ENCODE measurements around the gene EGR4.

EGR4 gene

DNA sequence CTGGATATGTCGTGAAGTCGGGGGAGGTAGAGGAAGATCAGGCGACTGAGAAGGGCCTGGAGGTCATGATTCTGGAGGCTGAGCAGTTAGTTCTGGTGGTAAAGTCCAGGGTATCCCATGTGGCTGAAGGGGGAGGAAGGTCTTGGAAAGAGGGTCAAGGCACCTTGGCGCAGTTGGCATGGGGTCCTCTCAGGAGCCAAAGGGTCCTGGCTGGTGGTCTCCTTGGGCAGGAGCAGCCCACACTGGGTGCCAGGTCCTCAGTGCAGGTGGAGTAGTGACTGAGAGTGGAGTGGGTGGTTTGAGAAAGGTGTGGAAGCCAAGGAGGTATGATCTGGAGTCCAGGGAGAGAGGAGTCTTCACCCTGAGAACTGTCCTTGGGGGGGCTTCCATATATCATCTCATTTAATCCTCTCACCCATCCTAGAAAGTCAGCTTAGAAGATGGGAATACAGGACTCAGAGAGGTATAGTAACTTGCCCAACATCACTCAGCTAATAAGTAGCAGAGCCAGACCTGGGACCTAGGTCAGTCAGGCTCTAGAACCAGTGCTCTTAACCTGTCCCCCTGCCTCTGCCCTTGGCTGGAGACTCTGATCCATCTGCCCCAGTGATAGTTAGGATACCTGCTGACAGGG is 33.5 kb downstream of the EGR4 start:
- ATAC-seq = no peak; the same call in 2 of the 3 replicates

GRCh38 chr2:73259276-73259675 is 34.1 kb downstream of the EGR4 start:
- no peak for ATAC-seq
- TF ChIP-seq TCF4 (CRISPR knock-in tag; IDR thresholded peaks at IDR 0.05; ENCODE audit: borderline replicate concordance) (no peak), PPARA (CRISPR knock-in tag; IDR thresholded peaks at IDR 0.05; ENCODE audit: borderline replicate concordance) (no peak), BACH2 (CRISPR knock-in tag; IDR thresholded peaks at IDR 0.05; ENCODE audit: borderline replicate concordance) (no peak), GLIS3 (CRISPR knock-in tag; IDR thresholded peaks at IDR 0.05) (no peak), ZNF8 (CRISPR knock-in tag; IDR thresholded peaks at IDR 0.05) (no peak), ESRRG (CRISPR knock-in tag; IDR thresholded peaks at IDR 0.05) (no peak), ZC3H10 (CRISPR knock-in tag; IDR thresholded peaks at IDR 0.05) (no peak), CSDC2 (CRISPR knock-in tag; IDR thresholded peaks at IDR 0.05) (no peak), RARB (CRISPR knock-in tag; IDR thresholded peaks at IDR 0.05) (no peak), ZFP30 (CRISPR knock-in tag; IDR thresholded peaks at IDR 0.05) (no peak), TOX (CRISPR knock-in tag; IDR thresholded peaks at IDR 0.05; ENCODE audit: borderline replicate concordance) (no peak), ZNF70 (CRISPR knock-in tag; IDR thresholded peaks at IDR 0.05) (no peak)
- TF ChIP-seq, protein P1, sequence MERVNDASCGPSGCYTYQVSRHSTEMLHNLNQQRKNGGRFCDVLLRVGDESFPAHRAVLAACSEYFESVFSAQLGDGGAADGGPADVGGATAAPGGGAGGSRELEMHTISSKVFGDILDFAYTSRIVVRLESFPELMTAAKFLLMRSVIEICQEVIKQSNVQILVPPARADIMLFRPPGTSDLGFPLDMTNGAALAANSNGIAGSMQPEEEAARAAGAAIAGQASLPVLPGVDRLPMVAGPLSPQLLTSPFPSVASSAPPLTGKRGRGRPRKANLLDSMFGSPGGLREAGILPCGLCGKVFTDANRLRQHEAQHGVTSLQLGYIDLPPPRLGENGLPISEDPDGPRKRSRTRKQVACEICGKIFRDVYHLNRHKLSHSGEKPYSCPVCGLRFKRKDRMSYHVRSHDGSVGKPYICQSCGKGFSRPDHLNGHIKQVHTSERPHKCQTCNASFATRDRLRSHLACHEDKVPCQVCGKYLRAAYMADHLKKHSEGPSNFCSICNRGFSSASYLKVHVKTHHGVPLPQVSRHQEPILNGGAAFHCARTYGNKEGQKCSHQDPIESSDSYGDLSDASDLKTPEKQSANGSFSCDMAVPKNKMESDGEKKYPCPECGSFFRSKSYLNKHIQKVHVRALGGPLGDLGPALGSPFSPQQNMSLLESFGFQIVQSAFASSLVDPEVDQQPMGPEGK (CRISPR knock-in tag; IDR thresholded peaks at IDR 0.05; ENCODE audit: borderline replicate concordance) = no peak
- TF ChIP-seq, protein P2, sequence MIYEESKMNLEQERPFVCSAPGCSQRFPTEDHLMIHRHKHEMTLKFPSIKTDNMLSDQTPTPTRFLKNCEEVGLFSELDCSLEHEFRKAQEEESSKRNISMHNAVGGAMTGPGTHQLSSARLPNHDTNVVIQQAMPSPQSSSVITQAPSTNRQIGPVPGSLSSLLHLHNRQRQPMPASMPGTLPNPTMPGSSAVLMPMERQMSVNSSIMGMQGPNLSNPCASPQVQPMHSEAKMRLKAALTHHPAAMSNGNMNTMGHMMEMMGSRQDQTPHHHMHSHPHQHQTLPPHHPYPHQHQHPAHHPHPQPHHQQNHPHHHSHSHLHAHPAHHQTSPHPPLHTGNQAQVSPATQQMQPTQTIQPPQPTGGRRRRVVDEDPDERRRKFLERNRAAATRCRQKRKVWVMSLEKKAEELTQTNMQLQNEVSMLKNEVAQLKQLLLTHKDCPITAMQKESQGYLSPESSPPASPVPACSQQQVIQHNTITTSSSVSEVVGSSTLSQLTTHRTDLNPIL (CRISPR knock-in tag; IDR thresholded peaks at IDR 0.05; ENCODE audit: low read depth) = no peak
- TF ChIP-seq, protein P3, sequence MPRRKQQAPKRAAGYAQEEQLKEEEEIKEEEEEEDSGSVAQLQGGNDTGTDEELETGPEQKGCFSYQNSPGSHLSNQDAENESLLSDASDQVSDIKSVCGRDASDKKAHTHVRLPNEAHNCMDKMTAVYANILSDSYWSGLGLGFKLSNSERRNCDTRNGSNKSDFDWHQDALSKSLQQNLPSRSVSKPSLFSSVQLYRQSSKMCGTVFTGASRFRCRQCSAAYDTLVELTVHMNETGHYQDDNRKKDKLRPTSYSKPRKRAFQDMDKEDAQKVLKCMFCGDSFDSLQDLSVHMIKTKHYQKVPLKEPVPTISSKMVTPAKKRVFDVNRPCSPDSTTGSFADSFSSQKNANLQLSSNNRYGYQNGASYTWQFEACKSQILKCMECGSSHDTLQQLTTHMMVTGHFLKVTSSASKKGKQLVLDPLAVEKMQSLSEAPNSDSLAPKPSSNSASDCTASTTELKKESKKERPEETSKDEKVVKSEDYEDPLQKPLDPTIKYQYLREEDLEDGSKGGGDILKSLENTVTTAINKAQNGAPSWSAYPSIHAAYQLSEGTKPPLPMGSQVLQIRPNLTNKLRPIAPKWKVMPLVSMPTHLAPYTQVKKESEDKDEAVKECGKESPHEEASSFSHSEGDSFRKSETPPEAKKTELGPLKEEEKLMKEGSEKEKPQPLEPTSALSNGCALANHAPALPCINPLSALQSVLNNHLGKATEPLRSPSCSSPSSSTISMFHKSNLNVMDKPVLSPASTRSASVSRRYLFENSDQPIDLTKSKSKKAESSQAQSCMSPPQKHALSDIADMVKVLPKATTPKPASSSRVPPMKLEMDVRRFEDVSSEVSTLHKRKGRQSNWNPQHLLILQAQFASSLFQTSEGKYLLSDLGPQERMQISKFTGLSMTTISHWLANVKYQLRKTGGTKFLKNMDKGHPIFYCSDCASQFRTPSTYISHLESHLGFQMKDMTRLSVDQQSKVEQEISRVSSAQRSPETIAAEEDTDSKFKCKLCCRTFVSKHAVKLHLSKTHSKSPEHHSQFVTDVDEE (CRISPR knock-in tag; IDR thresholded peaks at IDR 0.05) = no peak
- TF ChIP-seq, protein P4, sequence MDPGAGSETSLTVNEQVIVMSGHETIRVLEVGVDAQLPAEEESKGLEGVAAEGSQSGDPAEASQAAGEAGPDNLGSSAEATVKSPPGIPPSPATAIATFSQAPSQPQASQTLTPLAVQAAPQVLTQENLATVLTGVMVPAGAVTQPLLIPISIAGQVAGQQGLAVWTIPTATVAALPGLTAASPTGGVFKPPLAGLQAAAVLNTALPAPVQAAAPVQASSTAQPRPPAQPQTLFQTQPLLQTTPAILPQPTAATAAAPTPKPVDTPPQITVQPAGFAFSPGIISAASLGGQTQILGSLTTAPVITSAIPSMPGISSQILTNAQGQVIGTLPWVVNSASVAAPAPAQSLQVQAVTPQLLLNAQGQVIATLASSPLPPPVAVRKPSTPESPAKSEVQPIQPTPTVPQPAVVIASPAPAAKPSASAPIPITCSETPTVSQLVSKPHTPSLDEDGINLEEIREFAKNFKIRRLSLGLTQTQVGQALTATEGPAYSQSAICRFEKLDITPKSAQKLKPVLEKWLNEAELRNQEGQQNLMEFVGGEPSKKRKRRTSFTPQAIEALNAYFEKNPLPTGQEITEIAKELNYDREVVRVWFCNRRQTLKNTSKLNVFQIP (CRISPR knock-in tag; IDR thresholded peaks at IDR 0.05; ENCODE audit: borderline replicate concordance, low read depth) = no peak

More for the DNA sequence above, 33.5 kb downstream of the EGR4 start:
- TF ChIP-seq, protein P4 (CRISPR knock-in tag; IDR thresholded peaks at IDR 0.05; ENCODE audit: borderline replicate concordance, low read depth) = no peak
- TF ChIP-seq GLIS3 (CRISPR knock-in tag; IDR thresholded peaks at IDR 0.05) (no peak), OSR1 (CRISPR knock-in tag; IDR thresholded peaks at IDR 0.05) (no peak), BACH2 (CRISPR knock-in tag; IDR thresholded peaks at IDR 0.05; ENCODE audit: borderline replicate concordance) (no peak), ZNF70 (CRISPR knock-in tag; IDR thresholded peaks at IDR 0.05) (no peak), RARB (CRISPR knock-in tag; IDR thresholded peaks at IDR 0.05) (no peak)
- TF ChIP-seq, protein P1 (CRISPR knock-in tag; IDR thresholded peaks at IDR 0.05; ENCODE audit: borderline replicate concordance) = no peak

DNA sequence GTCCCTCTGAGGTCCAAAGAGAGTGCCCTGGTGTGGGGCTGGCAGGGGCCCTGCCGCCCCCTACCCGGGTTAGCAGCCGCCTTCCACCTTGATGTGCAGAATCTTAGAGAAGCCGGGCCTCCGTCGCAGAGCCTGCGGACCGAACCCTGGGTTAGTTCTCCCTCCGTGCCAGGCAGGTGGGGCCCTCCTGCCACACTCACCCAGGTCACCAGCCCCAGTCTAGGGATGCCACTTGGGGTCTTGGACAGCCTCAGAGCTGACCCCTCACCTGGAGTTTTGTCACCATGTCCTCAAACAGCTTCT is 34.5 kb downstream of the EGR4 start:
- ATAC-seq = no peak
- no peak for TF ChIP-seq RARB (CRISPR knock-in tag; IDR thresholded peaks at IDR 0.05)
- no peak for TF ChIP-seq ARNTL (CRISPR knock-in tag; IDR thresholded peaks at IDR 0.05; ENCODE audit: borderline replicate concordance, low read depth)
- TF ChIP-seq CSDC2 (CRISPR knock-in tag; IDR thresholded peaks at IDR 0.05) = no peak
- TF ChIP-seq, protein P4 (CRISPR knock-in tag; IDR thresholded peaks at IDR 0.05; ENCODE audit: borderline replicate concordance, low read depth) = no peak
- TF ChIP-seq BACH2 (CRISPR knock-in tag; IDR thresholded peaks at IDR 0.05; ENCODE audit: borderline replicate concordance) = no peak
- no peak for TF ChIP-seq CSRNP3 (CRISPR knock-in tag; IDR thresholded peaks at IDR 0.05)
- TF ChIP-seq ZNF70 (CRISPR knock-in tag; IDR thresholded peaks at IDR 0.05) = no peak
- TF ChIP-seq OSR1 (CRISPR knock-in tag; IDR thresholded peaks at IDR 0.05) = no peak
- no peak for TF ChIP-seq ZC3H10 (CRISPR knock-in tag; IDR thresholded peaks at IDR 0.05)
